K562 (cell line): Measurements from ENCODE around the gene TMED4. TPM values are rescaled to one million over a fixed set of nuclear protein-coding genes. Genes with fewer than 3 reads are reported as not detected.

Source experiments
- KDM4B ChIP-seq, 2 experiments: fragments of 450-650 bp in 1 of 2; sonication (generic) in 1 of 2; IDR thresholded peaks; 2 replicates each; pipeline ENCODE4 v1.6.1; 2016 to 2017; ENCODE audit warnings: borderline replicate concordance in 2 of 2, antibody characterized with exemption in 1 of 2, low read depth in 1 of 2, mild to moderate bottlenecking in 1 of 2
- ZNF407 ChIP-seq: fragments of 450-650 bp; IDR thresholded peaks from 2 replicates; pipeline ENCODE4 v1.6.1; 2016; ENCODE audit warnings: low read depth
- polyA plus RNA-seq, 8 experiments: library from polyadenylated mRNA; depleted of rRNA in 4 of 8; stranded (reverse) in 5 of 8; unstranded in 3 of 8; fragments of >200 nt; fragmentation: Nextera tagmentation in 2 of 8; fragmentation: Illumina TruSeq in 1 of 8; extraction: Ambion mirVana in 2 of 8; extraction: Trizol in 1 of 8; gene quantifications; 2 replicates each; pipeline versions ENCODE4 v1.2.1 to v1.2.3, GENCODE V29; 2011 to 2014; ENCODE audit warnings: inconsistent platforms in 1 of 8, missing spikeins in 1 of 8
- total RNA-seq, 7 experiments: library from RNA; depleted of rRNA in 6 of 7; stranded (reverse); fragments of >200 nt in 6 of 7; fragmentation: Illumina TruSeq in 2 of 7; extraction: Trizol in 2 of 7; gene quantifications; 2 replicates each; pipeline versions ENCODE4 v1.2.1 to v1.2.3, GENCODE V29; 2011 to 2021; ENCODE audit warnings: low replicate concordance in 1 of 7

Gene TMED4
- total and polyA plus RNA-seq, 9 of the 15 experiments (the other 6 are each of a cell fraction or from before 2014, with no cell fraction given), result 20.3 to 64.0 (median 42.1) TPM

GRCh38 chr7:44547536-44548231 is 34.3 kb downstream of the TMED4 start (continued):
- TF ChIP-seq ZNF407 (no peak), KDM4B (IDR thresholded peaks at IDR 0.05; ENCODE audit: borderline replicate concordance in 2 of 2, low read depth in 1 of 2) (no peak)
